GM13976 (cell line): ENCODE measurements around the gene CD69.

Experiments used
- DNase-seq: peaks from one replicate; pipeline ENCODE4 v3.0.0; 2012; ENCODE audit warnings: low spot score
- in situ Hi-C: fragments of 300-500 bp; cut with MboI; formaldehyde crosslinking; loops from one replicate; pipeline ENCODE4 v1.12.0; 2022; ENCODE audit warnings: low sequenced_read_pairs, mixed read lengths, inconsistent platforms; ENCODE audit not compliant: unreplicated experiment
- TF ChIP-seq, protein P1 (sequence below): IDR thresholded peaks from 2 replicates; pipeline ENCODE4 v1.5.1; 2012; ENCODE audit warnings: borderline replicate concordance, mild to moderate bottlenecking; ENCODE audit not compliant: insufficient read depth; ENCODE audit errors: extremely low read depth, missing control alignments, control extremely low read depth

CD69 gene

DNA sequence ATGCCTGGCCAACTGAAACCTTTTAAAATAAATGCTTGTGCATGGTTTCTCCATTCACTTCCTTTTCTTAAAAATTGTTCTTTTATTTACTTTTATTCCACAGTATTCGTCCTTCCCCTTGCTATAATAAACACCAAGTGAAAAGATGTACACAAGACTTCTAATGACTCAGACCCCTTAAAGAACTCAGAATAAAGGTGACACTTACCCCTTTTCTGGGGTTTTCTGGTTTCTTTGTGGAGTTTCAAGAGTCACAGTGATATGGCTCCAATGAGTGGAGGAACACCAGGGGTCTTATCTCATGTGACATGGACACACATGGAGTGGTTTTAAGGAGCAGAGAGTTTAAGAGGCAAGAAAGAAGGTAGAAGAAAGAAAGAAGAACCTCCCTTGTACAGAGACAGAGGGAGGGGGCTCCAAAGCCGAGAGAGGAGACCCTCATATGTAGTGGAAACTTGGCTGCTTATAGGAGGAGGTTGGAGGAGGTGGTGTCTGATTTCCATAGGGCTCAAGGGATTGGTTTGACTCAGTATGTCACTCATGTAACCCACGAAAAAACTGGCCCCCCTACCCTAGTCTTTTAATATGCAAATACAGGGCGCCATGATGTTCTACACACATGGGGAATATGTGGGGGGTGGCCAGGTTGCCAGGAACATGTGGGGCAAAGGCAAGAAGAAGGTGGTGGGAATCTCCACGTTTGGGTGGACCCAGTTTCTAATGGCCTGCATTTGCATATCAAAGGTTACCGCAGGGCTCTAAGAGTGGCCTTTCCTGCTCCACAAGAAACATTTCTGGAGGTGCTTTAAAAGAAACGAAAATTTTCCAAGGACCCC lies 22.1 kb upstream of the CD69 start:
- TF ChIP-seq, protein P1, sequence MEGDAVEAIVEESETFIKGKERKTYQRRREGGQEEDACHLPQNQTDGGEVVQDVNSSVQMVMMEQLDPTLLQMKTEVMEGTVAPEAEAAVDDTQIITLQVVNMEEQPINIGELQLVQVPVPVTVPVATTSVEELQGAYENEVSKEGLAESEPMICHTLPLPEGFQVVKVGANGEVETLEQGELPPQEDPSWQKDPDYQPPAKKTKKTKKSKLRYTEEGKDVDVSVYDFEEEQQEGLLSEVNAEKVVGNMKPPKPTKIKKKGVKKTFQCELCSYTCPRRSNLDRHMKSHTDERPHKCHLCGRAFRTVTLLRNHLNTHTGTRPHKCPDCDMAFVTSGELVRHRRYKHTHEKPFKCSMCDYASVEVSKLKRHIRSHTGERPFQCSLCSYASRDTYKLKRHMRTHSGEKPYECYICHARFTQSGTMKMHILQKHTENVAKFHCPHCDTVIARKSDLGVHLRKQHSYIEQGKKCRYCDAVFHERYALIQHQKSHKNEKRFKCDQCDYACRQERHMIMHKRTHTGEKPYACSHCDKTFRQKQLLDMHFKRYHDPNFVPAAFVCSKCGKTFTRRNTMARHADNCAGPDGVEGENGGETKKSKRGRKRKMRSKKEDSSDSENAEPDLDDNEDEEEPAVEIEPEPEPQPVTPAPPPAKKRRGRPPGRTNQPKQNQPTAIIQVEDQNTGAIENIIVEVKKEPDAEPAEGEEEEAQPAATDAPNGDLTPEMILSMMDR, result no peak

GRCh38 chr12:9781360-9781759 lies 20.7 kb upstream of the CD69 start:
- DNase-seq, result no peak
- in situ Hi-C loops, result no loop called here
- TF ChIP-seq, protein P1, result no peak

More for the DNA sequence above, 22.1 kb upstream of the CD69 start:
- in situ Hi-C loops, result no loop called here
- DNase-seq, result no peak

- TF ChIP-seq, protein P1, result no peak
- no peak for DNase-seq
- in situ Hi-C loops, result no loop called here
These were observed 18.5 kb upstream of the CD69 start for GRCh38 chr12:9779209-9779608.

GRCh38 chr12:9776781-9777180 lies 16.1 kb upstream of the CD69 start:
- in situ Hi-C loops, result no loop called here
- TF ChIP-seq, protein P1, result no peak
- no peak for DNase-seq

GRCh38 chr12:9773216-9773877 lies 12.6 kb upstream of the CD69 start:
- TF ChIP-seq, protein P1, result no peak
- DNase-seq, result no peak
- in situ Hi-C loops, result no loop called here

- TF ChIP-seq, protein P1, result no peak
- no peak for DNase-seq
- in situ Hi-C loops, result no loop called here
These were observed 2.3 kb upstream of the CD69 start for GRCh38 chr12:9763025-9763424.
